DLD1 (cell line): Measurements from ENCODE around the gene GPHB5.
"Not testable (repeated sequence)": the region's sequence is repeated elsewhere in the genome, so short reads cannot be mapped to it uniquely, and the experiment has no call there.

Experiments
- in situ Hi-C: cut with HindIII; loops from 2 replicates; pipeline ENCODE4 v1.10.0; 2017; ENCODE audit warnings: low sequenced_read_pairs

Gene GPHB5, protein sequence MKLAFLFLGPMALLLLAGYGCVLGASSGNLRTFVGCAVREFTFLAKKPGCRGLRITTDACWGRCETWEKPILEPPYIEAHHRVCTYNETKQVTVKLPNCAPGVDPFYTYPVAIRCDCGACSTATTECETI

GRCh38 chr14:63318835-63319234 is at the start of gene GPHB5:
TSS of gene GPHB5 (minus strand) at chr14:63318935. CDS start at chr14:63317849, 1,086 bp downstream.
- in situ Hi-C loops, result no loop called here

DNA sequence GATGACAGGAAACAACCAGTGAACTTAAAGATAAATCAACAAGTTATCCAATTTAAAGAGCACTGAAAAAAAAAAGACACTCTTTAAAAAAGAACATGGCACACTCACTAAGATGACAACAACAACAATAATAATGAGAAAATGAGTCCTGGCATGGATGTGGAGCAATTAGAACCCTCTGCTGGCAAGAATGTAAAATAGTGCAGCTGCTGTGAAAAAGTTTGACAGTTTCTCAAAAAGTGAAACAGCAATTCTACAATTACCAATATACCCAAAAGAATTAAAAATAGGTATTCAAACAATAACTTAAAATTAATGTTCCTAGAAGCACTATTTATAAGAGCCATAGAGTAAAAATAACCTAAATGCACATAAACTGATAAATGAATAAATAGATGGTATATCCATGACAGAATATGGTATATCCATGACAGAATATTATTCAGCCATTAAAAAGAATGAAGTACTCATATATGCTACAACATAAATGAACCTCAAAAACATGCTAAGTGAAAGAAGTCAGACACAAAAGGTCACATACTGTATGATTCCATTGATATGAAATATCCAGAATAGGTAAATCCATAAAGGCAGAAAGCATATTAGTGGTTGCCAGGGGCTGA is 49.1 kb upstream of the GPHB5 start:
- in situ Hi-C loops, result no loop called here

DNA sequence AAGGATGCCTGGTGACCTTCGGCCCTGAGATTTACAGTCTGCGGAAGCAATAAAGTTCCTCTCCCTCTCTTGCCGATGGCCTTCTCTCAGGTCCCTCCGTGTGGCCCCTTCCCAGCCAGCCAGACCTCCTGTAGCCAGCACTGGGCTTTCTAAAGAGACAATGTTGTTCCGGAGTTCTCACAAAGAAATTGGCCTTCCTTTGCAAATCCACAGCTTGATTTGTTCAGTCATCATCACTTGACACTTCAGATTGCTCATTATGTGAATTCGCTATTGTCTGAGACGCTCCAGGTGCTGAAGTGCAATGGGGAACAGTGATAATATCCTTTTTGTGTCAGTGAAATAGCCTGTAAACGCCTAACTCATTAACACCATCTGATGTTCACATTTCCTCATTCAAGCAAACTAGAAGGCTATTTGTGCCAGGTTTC is 43.7 kb upstream of the GPHB5 start:
- in situ Hi-C loops, result no loop called here

DNA sequence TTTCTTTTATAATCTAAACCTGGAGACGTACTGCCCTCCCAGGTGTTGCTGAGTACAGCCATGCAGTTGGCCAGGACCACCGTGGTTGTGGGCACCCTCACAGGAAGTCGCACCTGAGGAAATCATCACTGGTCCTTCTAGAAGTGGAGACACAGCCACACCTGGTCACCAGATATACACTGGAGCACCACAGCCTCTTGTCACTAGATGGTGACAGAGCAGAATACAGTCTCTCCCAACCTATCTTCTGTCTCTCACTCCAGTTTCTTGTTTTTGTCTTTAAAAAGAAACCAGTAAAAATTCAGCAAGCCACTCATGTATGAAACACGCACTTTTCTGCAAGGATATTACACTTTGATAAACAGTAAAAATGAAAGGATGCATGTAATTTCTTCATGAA is 43.1 kb upstream of the GPHB5 start:
- in situ Hi-C loops, result no loop called here

DNA sequence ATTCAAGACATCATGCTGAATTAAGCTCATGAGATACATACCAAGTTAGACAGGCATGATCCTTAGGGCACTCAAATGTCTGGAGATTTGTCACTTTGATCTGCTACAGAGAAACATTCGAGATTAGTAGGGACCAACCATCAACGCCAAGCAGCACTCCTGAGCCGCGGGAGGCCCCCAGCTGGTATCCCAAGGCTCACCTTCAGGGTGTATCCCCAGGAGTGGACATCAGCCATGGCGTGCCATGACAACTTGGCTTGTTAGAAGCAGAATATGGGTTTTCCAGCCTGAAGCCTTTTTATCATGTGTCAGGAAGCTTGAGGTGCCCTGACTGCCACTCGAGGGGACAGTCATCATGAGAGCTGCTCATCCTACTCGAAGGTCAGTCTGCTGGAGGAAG is 39.1 kb upstream of the GPHB5 start:
- in situ Hi-C loops, result no loop called here

DNA sequence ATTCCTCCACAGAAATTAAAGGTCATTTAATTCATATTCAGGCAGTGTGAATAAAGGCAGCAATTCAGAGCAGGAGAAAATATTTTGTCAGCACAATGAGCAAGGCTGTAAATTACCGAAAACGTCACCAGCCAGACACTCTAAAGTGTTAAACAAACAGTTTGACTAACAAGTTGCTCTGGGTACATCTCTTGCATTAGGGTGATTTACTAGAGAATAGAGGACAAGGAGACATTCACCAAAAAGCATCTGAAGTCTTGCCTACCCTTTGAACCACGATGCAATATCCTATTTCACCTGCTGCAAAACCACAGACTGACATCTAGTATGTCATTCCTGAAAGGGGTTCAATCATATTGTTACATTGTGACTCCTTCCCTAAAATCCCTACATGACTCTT is 27.1 kb upstream of the GPHB5 start:
- in situ Hi-C loops, result no loop called here

GRCh38 chr14:63344336-63344735 is 25.6 kb upstream of the GPHB5 start:
- in situ Hi-C loops, result no loop called here

DNA sequence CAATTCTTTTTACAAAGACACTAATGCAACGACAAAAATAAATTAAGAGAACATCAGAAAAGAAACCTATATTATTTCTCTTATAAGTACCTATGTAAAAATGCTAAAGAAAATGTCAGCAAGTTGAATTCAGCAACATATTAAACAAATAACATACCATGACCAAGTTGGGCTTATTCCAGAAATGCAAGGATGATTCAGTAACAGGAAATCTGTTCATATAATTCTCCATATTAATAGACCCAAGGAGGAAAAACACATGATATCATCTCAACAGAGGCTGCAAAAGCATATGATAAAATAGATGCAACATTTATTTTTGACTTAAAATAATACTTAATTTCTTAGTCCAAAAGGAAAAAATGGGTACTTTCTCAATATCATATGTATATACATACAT is 25.1 kb upstream of the GPHB5 start:
- in situ Hi-C loops, result no loop called here

DNA sequence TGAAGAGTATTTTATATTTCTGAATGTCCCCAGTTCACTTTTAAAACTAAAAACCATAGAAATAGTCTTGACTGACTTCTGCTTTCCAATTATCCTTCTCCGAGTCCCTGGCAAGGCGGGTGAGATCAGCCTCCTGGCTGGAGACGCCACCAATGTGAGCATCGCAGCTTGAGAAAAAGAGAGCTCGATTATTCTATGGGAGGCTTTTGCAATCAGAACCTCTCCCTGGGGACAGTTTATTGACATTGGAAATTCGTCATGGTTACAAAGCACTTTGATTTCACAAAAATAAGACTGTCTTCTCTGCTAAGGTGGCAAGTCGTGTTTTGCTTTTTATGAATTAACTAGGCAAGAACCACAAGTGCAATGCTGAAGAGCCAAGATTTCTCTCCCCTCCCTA is 23.6 kb upstream of the GPHB5 start:
- in situ Hi-C loops, result no loop called here

DNA sequence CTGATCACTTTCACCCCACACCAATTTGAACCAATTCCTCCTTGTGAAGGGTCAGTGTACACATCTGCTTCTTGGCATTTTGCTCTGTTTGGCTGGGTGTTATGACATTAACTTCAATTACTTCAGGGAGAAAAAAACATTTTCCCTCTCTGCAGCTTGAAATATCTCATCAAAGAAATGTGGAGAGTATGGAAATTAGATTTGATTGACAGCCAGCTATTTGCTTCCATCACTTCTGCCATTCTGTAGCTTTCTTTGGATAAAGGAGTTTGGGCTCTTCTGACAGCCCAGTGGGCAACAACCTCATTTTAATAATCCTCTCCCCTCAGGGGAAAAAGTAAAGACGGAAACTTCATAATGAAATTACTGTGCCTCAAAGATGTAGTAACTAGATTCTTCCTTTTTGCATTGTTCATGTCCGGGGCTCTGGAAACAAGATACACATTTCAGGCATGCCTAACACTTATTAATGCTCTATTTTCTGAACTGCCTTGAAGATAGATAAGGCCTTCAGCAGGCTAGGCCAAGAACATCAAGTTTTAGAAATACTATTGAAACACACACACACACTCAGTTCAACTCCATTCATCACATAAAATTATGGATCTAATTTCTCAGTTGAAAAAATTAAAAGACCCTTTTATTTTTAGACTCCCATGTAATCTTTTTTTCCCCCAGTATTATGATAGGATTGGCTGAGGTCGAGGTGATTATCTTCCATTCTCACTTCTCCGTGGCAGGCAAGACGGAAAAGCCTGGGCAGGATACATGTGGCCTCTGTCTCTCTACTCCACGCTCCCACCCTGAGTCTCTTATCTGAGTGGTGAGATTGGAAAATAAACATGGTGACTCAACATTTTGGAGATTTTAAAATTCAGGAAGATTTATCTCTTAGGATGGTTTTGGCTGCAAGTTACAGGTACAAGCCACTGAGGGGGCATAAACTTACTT is 10.3 kb upstream of the GPHB5 start:
- in situ Hi-C loops, result no loop called here

- in situ Hi-C loops, result no loop called here
These were observed 8.1 kb upstream of the GPHB5 start for GRCh38 chr14:63326840-63327239.

- in situ Hi-C loops, result no loop called here
These were observed 4.3 kb upstream of the GPHB5 start for GRCh38 chr14:63322897-63323573.

GRCh38 chr14:63322472-63322871 is 3.7 kb upstream of the GPHB5 start:
- in situ Hi-C loops, result no loop called here

DNA sequence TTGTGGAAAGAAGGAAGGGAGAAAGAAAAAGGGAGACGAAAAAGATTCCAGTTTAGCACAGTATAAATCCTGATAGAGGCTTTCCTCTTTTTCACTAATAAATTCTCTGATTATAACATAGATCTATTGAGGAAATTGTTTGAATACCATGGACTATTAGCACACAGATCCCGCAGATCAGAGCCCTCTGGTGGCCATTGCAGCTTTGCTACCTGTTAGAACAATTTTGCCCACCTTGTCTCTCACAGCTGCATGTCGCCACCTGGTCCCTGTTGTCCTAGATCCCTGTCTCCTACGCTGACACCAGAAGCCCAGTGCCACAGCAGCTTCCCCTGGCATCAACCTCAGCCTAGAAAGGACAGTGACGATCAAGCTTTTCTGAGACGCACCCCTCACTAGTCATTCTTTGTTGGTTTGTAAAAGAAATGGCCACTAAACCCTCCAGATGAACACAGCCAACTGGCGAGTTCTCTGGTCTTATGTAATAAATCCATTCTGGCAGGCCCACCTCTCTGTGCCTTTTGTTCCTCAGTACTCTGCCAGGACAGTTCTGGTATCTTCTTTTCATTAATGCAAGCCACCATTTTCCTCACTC is 9.9 kb downstream of the GPHB5 start:
- in situ Hi-C loops, result no loop called here

GRCh38 chr14:63304429-63304828 is 14.3 kb downstream of the GPHB5 start:
- in situ Hi-C loops, result not testable (repeated sequence)

GRCh38 chr14:63301891-63302534 is 16.7 kb downstream of the GPHB5 start:
- in situ Hi-C loops, result no loop called here

DNA sequence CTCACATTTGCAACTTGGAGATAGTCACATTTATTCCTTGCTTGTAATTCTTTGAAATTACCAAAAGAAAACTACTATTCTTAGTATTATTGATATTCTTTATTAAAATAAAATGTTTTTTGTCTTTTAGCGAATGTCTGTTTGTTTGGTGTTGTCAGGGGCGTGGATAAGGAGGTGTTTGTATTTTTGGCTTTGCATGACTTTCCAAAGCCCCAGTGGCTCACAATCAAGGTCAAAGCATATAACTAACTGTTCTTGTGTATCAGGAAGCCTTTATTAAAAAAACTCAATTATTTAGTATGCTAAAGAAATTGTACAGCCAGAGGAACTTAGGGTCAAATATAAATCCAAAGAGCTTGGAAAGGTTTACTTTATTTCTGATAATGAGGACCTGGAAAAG is 17.9 kb downstream of the GPHB5 start:
- in situ Hi-C loops, result no loop called here

DNA sequence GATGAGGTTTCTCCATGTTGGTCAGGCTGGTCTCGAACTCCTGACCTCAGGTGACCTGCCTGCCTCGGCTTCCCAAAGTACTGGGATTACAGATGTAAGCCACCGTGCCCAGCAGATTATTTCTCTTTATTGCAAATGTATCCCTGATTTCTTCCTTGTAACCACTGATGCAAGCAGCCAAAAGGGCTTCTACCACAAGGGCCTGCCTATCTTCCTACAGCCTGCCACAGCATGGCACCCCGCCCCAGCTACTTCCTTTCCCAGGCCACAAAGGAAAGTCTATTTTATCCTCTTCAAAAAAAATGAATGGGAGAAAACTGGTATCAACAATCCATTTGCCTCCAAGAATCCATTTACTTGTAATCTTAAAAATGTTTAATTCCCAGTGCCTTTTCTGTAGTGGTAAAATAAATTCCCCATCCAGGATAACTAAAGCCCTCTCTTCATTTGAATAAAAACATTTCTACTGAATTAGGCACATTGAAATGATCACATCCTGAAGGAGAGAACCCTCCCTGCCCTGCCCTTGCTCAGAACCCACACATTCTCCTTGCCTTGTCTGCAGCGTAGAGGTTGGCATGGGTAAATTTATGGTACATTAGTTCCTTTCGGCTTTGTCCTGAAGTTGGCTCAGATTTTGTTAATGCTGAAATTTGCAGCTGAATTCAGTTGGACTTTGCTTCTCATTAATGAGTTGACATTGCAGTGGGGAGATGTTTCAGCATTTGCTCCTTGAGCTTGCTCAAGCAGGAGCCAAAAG is 19.2 kb downstream of the GPHB5 start:
- in situ Hi-C loops, result no loop called here

GRCh38 chr14:63297372-63298063 is 21.2 kb downstream of the GPHB5 start:
- in situ Hi-C loops, result no loop called here
